Activated B cell treated with CpG ODN at 0.5 μM for 24 hours (primary cell): ENCODE results near the gene TRPC5OS. TPM values are rescaled to one million over a fixed set of nuclear protein-coding genes. Genes with fewer than 3 reads are reported as not detected.

Experiments
- ATAC-seq: fragments of 200-7000 bp; cut with Tn5 transposase; one replicate; pipeline ENCODE4 v1.10.0; 2021; ENCODE audit warnings: low read depth, mild to moderate bottlenecking, moderate library complexity
- CTCF ChIA-PET: fragments of 350-600 bp; sonication (Branson Sonifier 250); formaldehyde crosslinking; loops from one replicate; lab custom pipeline; 2021; ENCODE audit warnings: antibody characterized with exemption; lab: Charles Lee
- POLR2A ChIA-PET: fragments of 350-600 bp; sonication (Branson Sonifier 250); formaldehyde crosslinking; loops from one replicate; lab custom pipeline; 2021; ENCODE audit warnings: antibody characterized with exemption; lab: Charles Lee
- DNase-seq: peaks from one replicate; pipeline ENCODE4 v3.0.0; 2022
- H3K27ac Mint-ChIP-seq: one replicate; pipeline ENCODE4 v1.8.0; 2020; ENCODE audit warnings: mixed read lengths
- H3K27me3 Mint-ChIP-seq: one replicate; pipeline ENCODE4 v1.8.0; 2021; ENCODE audit warnings: mixed read lengths
- H3K36me3 Mint-ChIP-seq: one replicate; pipeline ENCODE4 v1.8.0; 2021; ENCODE audit warnings: low read depth, mixed read lengths
- H3K4me1 Mint-ChIP-seq: one replicate; pipeline ENCODE4 v1.8.0; 2021; ENCODE audit warnings: mixed read lengths
- H3K4me3 Mint-ChIP-seq: one replicate; pipeline ENCODE4 v1.8.0; 2020; ENCODE audit warnings: mild to moderate bottlenecking, mixed read lengths
- H3K9me3 Mint-ChIP-seq: one replicate; pipeline ENCODE4 v1.8.0; 2020; ENCODE audit warnings: mixed read lengths
- intact Hi-C: fragments of 100-400 bp; cut with micrococcal nuclease; formaldehyde crosslinking; loops from one replicate; pipeline ENCODE4 v1.15.1; 2024
- total RNA-seq: library from RNA; stranded (reverse); gene quantifications from 2 replicates; pipeline ENCODE4 v1.2.3, GENCODE V29; 2022
- TF ChIP-seq, protein P1 (sequence below): fragments of 200-600 bp; IDR thresholded peaks from one replicate; pipeline ENCODE4 v1.8.0; 2022; ENCODE audit warnings: antibody characterized with exemption, mild to moderate bottlenecking

TRPC5OS gene
- total RNA-seq, 1 donor from 2014 or later = not detected

DNA sequence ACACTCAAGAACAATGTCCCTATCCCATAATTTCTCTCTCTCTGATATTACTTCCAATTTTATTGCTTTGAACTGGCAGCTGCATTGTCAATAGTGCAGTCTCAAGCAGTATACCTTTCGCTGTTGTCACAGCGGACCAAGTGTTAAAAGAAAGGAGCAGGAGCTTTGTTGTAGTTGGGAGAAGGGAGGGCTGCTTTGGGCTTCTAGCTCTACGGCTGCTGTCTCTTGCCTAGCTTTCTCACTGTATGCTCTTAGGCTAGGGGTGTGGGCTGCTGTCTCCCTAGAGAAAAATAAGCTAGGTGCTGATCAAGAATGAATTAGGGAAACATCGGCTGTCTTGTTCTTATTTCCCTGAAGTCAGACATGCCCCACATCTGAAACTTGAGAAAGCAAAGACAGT, 52.5 kb downstream of the TRPC5OS start:
- no peak overlapping the region for H3K27ac Mint-ChIP-seq
- H3K4me3 Mint-ChIP-seq = no peak overlapping the region
- no peaks in the 10 kb centered on the region for H3K4me1 Mint-ChIP-seq
- intact Hi-C loops = no loop called here
- no peak for ATAC-seq
- TF ChIP-seq, protein P1, sequence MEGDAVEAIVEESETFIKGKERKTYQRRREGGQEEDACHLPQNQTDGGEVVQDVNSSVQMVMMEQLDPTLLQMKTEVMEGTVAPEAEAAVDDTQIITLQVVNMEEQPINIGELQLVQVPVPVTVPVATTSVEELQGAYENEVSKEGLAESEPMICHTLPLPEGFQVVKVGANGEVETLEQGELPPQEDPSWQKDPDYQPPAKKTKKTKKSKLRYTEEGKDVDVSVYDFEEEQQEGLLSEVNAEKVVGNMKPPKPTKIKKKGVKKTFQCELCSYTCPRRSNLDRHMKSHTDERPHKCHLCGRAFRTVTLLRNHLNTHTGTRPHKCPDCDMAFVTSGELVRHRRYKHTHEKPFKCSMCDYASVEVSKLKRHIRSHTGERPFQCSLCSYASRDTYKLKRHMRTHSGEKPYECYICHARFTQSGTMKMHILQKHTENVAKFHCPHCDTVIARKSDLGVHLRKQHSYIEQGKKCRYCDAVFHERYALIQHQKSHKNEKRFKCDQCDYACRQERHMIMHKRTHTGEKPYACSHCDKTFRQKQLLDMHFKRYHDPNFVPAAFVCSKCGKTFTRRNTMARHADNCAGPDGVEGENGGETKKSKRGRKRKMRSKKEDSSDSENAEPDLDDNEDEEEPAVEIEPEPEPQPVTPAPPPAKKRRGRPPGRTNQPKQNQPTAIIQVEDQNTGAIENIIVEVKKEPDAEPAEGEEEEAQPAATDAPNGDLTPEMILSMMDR = no peak
- POLR2A ChIA-PET = no interaction called here
- H3K36me3 Mint-ChIP-seq = no peaks in the 10 kb centered on the region
- no peak for DNase-seq
- no peaks in the 10 kb centered on the region for H3K9me3 Mint-ChIP-seq
- CTCF ChIA-PET = no interaction called here
- no peaks in the 10 kb centered on the region for H3K27me3 Mint-ChIP-seq

Other genes with a start within 250 kb of the TRPC5OS start
- gene ALG13, start 195.0 kb upstream of the TRPC5OS start, total RNA-seq = 63.4 and 84.2 TPM in 2 replicates
- not detected in 2 replicates for gene TRPC5, start 206.6 kb downstream of the TRPC5OS start, total RNA-seq
- gene RTL4, start 206.8 kb downstream of the TRPC5OS start, total RNA-seq = not detected in 2 replicates